WTC11 (cell line): ENCODE data around the gene NKAPL.

Source experiments
- ATF3 ChIP-seq: sonication (generic); formaldehyde crosslinking; conservative IDR thresholded peaks from 2 replicates; pipeline ENCODE4 v1.8.1; 2022; ENCODE audit warnings: mild to moderate bottlenecking, missing genetic modification reagents
- E2F1 ChIP-seq: sonication (generic); formaldehyde crosslinking; IDR thresholded peaks from 2 replicates; pipeline ENCODE4 v1.8.0; 2022; ENCODE audit warnings: mild to moderate bottlenecking, missing genetic modification reagents
- GRHL2 ChIP-seq: fragments of 250-450 bp; sonication (Bioruptor Pico); IDR thresholded peaks from 2 replicates; pipeline ENCODE4 v1.8.0; 2022; ENCODE audit warnings: mild to moderate bottlenecking, moderate library complexity; ENCODE audit not compliant: insufficient replicate concordance, severe bottlenecking
- KAT7 ChIP-seq: sonication (generic); formaldehyde crosslinking; IDR thresholded peaks from 2 replicates; pipeline ENCODE4 v1.8.1; 2023; ENCODE audit warnings: missing genetic modification reagents, mild to moderate bottlenecking, borderline replicate concordance
- MXD4 ChIP-seq: fragments of 250-450 bp; sonication (Bioruptor Pico); IDR thresholded peaks from 2 replicates; pipeline ENCODE4 v1.8.0; 2021; ENCODE audit warnings: mild to moderate bottlenecking, moderate library complexity, borderline replicate concordance
- TCF7 ChIP-seq: sonication (generic); formaldehyde crosslinking; IDR thresholded peaks from 2 replicates; pipeline ENCODE4 v1.8.0; 2022; ENCODE audit warnings: mild to moderate bottlenecking, low read depth, missing genetic modification reagents, moderate library complexity
- ZBTB21 ChIP-seq: sonication (generic); formaldehyde crosslinking; IDR thresholded peaks from 2 replicates; pipeline ENCODE4 v1.8.1; 2023; ENCODE audit warnings: mild to moderate bottlenecking, missing genetic modification reagents, borderline replicate concordance
- ZNF138 ChIP-seq: sonication (generic); formaldehyde crosslinking; conservative IDR thresholded peaks from 2 replicates; pipeline ENCODE4 v1.8.1; 2022; ENCODE audit warnings: mild to moderate bottlenecking, moderate library complexity, missing genetic modification reagents
- ZNF219 ChIP-seq: sonication (generic); formaldehyde crosslinking; IDR thresholded peaks from 2 replicates; pipeline ENCODE4 v1.8.0; 2023; ENCODE audit warnings: missing genetic modification reagents, mild to moderate bottlenecking, borderline replicate concordance
- ZNF281 ChIP-seq: sonication (generic); formaldehyde crosslinking; IDR thresholded peaks from 2 replicates; pipeline ENCODE4 v1.8.0; 2023; ENCODE audit warnings: mild to moderate bottlenecking, missing genetic modification reagents
- TF ChIP-seq, protein P1 (sequence below): fragments of 200-600 bp; IDR thresholded peaks from 2 replicates; pipeline ENCODE4 v1.8.0; 2022; ENCODE audit warnings: antibody characterized with exemption
- TF ChIP-seq, protein P2 (sequence below): sonication (generic); formaldehyde crosslinking; IDR thresholded peaks from 2 replicates; pipeline ENCODE4 v1.8.1; 2023; ENCODE audit warnings: mild to moderate bottlenecking, moderate library complexity, missing genetic modification reagents
- TF ChIP-seq, protein P3 (sequence below): sonication (generic); formaldehyde crosslinking; IDR thresholded peaks from 2 replicates; pipeline ENCODE4 v1.8.0; 2022; ENCODE audit warnings: mild to moderate bottlenecking, missing genetic modification reagents
- TF ChIP-seq, protein P4 (sequence below): sonication (generic); formaldehyde crosslinking; IDR thresholded peaks from 2 replicates; pipeline ENCODE4 v1.8.0; 2022; ENCODE audit warnings: mild to moderate bottlenecking, missing genetic modification reagents

- TF ChIP-seq, protein P1, sequence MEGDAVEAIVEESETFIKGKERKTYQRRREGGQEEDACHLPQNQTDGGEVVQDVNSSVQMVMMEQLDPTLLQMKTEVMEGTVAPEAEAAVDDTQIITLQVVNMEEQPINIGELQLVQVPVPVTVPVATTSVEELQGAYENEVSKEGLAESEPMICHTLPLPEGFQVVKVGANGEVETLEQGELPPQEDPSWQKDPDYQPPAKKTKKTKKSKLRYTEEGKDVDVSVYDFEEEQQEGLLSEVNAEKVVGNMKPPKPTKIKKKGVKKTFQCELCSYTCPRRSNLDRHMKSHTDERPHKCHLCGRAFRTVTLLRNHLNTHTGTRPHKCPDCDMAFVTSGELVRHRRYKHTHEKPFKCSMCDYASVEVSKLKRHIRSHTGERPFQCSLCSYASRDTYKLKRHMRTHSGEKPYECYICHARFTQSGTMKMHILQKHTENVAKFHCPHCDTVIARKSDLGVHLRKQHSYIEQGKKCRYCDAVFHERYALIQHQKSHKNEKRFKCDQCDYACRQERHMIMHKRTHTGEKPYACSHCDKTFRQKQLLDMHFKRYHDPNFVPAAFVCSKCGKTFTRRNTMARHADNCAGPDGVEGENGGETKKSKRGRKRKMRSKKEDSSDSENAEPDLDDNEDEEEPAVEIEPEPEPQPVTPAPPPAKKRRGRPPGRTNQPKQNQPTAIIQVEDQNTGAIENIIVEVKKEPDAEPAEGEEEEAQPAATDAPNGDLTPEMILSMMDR: no peak
- no peak for TF ChIP-seq ZNF219 (CRISPR knock-in tag)
- TF ChIP-seq MXD4: no peak
- TF ChIP-seq ZNF138 (CRISPR knock-in tag): no peak
- no peak for TF ChIP-seq GRHL2 (CRISPR knock-in tag)
- no peak for TF ChIP-seq E2F1 (CRISPR knock-in tag)
- TF ChIP-seq, protein P2, sequence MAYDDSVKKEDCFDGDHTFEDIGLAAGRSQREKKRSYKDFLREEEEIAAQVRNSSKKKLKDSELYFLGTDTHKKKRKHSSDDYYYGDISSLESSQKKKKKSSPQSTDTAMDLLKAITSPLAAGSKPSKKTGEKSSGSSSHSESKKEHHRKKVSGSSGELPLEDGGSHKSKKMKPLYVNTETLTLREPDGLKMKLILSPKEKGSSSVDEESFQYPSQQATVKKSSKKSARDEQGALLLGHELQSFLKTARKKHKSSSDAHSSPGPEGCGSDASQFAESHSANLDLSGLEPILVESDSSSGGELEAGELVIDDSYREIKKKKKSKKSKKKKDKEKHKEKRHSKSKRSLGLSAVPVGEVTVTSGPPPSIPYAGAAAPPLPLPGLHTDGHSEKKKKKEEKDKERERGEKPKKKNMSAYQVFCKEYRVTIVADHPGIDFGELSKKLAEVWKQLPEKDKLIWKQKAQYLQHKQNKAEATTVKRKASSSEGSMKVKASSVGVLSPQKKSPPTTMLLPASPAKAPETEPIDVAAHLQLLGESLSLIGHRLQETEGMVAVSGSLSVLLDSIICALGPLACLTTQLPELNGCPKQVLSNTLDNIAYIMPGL (CRISPR knock-in tag): no peak
- TF ChIP-seq, protein P3, sequence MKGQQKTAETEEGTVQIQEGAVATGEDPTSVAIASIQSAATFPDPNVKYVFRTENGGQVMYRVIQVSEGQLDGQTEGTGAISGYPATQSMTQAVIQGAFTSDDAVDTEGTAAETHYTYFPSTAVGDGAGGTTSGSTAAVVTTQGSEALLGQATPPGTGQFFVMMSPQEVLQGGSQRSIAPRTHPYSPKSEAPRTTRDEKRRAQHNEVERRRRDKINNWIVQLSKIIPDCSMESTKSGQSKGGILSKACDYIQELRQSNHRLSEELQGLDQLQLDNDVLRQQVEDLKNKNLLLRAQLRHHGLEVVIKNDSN (CRISPR knock-in tag): no peak
- no peak for TF ChIP-seq KAT7 (CRISPR knock-in tag)
- TF ChIP-seq TCF7 (CRISPR knock-in tag): no peak
- TF ChIP-seq ZBTB21 (CRISPR knock-in tag): no peak
- TF ChIP-seq, protein P4, sequence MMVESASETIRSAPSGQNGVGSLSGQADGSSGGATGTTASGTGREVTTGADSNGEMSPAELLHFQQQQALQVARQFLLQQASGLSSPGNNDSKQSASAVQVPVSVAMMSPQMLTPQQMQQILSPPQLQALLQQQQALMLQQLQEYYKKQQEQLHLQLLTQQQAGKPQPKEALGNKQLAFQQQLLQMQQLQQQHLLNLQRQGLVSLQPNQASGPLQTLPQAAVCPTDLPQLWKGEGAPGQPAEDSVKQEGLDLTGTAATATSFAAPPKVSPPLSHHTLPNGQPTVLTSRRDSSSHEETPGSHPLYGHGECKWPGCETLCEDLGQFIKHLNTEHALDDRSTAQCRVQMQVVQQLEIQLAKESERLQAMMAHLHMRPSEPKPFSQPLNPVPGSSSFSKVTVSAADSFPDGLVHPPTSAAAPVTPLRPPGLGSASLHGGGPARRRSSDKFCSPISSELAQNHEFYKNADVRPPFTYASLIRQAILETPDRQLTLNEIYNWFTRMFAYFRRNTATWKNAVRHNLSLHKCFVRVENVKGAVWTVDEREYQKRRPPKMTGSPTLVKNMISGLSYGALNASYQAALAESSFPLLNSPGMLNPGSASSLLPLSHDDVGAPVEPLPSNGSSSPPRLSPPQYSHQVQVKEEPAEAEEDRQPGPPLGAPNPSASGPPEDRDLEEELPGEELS: no peak
- no peak for TF ChIP-seq ZNF281 (CRISPR knock-in tag)
- TF ChIP-seq ATF3 (CRISPR knock-in tag): no peak
Measured at GRCh38 chr6:28274888-28275287, 15.8 kb downstream of the NKAPL start.
